ENCODE data around the gene TKT. TPM values are rescaled to one million over a fixed set of nuclear protein-coding genes. Genes with fewer than 3 reads are reported as not detected.

TKT gene
- total RNA-seq, 1 experiment from 2014 or later = 377 TPM

GRCh38 chr3:53175613-53176540, 79.9 kb downstream of the TKT start:
- no peak overlapping the region for H2AFZ ChIP-seq (ENCODE audit: low read length)
- H3K36me3 ChIP-seq (ENCODE audit: insufficient read depth, low read length) = peaks cover 42% of the 10 kb centered on the region
- no peaks in the 10 kb centered on the region for H3K9me3 ChIP-seq (ENCODE audit: low read length)
- H4K20me1 ChIP-seq (ENCODE audit: insufficient read depth, low read depth, low read length) = peaks cover 6% of the 10 kb centered on the region; the same call in 1 of the 2 replicates
- peaks cover 94% of the 10 kb centered on the region for H3K79me2 ChIP-seq (ENCODE audit: low read length)
- H3K4me3 ChIP-seq (ENCODE audit: low read length) = no peak overlapping the region; the same call in 1 of the 2 replicates
- H3K9ac ChIP-seq (ENCODE audit: low read length) = peak overlapping the region; percentile 69
- peaks cover 100% of the 10 kb centered on the region for H3K4me1 ChIP-seq (ENCODE audit: low read length)
- no peak for DNase-seq
- H3K27me3 ChIP-seq (ENCODE audit: low read length) = no peaks in the 10 kb centered on the region
- peak overlapping the region; percentile 72 for H3K4me2 ChIP-seq (ENCODE audit: low read depth, low read length, poor library complexity, severe bottlenecking)
- no peaks in the 10 kb centered on the region for H3K9me2 ChIP-seq (replicated peaks; ENCODE audit: insufficient read depth, low read length)
- H3K27ac ChIP-seq (ENCODE audit: low read length) = peak overlapping the region; percentile 97

Small RNAs within 50 kb of the gene (small RNA-seq; reads per million reads assigned to genes)
- not detected for gene RF00019

Other genes with a start within 250 kb of the TKT start
- 0.58 and 3.0 TPM in 2 replicates for gene SFMBT1, start 209.9 kb downstream of the TKT start, total RNA-seq (2014; rRNA removed; shearing (Covaris generic); ENCODE audit: low replicate concordance)
- gene RFT1, start 125.6 kb downstream of the TKT start, total RNA-seq (2014; rRNA removed; shearing (Covaris generic); ENCODE audit: low replicate concordance) = 20.5 and 29.9 TPM in 2 replicates
- 22.7 and 27.9 TPM in 2 replicates for gene PRKCD, start 94.8 kb downstream of the TKT start, total RNA-seq (2014; rRNA removed; shearing (Covaris generic); ENCODE audit: low replicate concordance)
- 16.6 and 29.8 TPM in 2 replicates for gene DCP1A, start 91.5 kb upstream of the TKT start, total RNA-seq (2014; rRNA removed; shearing (Covaris generic); ENCODE audit: low replicate concordance)
- gene CACNA1D, start 238.6 kb upstream of the TKT start, total RNA-seq (2014; rRNA removed; shearing (Covaris generic); ENCODE audit: low replicate concordance) = not detected in 2 replicates

All from Karpas-422 (cell line).